Measurements from ENCODE around the gene RNASE8.

Gene RNASE8

DNA sequence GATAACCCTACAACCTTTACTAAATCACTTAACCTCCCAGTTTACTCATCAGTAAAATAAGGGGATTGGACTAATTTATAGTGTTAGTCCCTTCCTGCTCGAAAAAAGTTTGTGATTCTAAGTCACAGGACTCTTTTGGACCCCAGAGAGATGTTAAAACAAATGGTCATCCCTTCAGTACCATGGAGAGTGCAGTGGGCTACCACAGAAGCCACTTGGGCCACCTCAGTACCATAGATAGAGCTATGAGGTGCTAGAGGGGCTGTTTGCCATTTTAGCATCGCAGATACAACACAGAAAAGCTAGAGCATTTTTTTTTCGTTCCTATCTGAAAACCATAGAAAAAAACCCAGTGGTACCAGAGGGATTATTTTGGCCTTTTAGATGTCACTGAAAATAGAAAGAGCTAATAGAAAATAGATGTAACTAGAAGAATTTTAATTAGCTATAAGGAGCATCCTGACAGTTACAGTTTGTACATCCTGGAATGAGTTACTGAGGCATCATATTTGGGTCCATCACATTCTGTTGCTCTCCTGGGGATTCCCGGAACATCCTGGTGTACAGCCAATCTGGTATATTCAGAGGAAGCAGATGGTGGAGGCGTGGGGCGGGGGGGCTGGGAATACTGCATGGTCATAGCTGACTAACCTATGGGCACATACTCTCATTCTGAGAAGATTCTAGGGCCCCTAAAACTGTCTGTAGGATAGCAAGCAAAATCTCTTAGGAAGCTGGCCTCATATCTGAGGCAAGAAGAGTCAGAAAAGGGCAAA lies 38.0 kb downstream of the RNASE8 start:
- H3K27ac ChIP-seq, result peak overlapping the region; percentile 83
- TF ChIP-seq ZFX (IDR thresholded peaks at IDR 0.05; ENCODE audit: borderline replicate concordance), result no peak
- TF ChIP-seq, protein P1, sequence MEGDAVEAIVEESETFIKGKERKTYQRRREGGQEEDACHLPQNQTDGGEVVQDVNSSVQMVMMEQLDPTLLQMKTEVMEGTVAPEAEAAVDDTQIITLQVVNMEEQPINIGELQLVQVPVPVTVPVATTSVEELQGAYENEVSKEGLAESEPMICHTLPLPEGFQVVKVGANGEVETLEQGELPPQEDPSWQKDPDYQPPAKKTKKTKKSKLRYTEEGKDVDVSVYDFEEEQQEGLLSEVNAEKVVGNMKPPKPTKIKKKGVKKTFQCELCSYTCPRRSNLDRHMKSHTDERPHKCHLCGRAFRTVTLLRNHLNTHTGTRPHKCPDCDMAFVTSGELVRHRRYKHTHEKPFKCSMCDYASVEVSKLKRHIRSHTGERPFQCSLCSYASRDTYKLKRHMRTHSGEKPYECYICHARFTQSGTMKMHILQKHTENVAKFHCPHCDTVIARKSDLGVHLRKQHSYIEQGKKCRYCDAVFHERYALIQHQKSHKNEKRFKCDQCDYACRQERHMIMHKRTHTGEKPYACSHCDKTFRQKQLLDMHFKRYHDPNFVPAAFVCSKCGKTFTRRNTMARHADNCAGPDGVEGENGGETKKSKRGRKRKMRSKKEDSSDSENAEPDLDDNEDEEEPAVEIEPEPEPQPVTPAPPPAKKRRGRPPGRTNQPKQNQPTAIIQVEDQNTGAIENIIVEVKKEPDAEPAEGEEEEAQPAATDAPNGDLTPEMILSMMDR (IDR thresholded peaks at IDR 0.05), result no peak

GRCh38 chr14:21096438-21096837 lies 38.8 kb downstream of the RNASE8 start:
- peak overlapping the region; percentile 83 for H3K27ac ChIP-seq
- no peak for TF ChIP-seq ZFX (IDR thresholded peaks at IDR 0.05; ENCODE audit: borderline replicate concordance)
- TF ChIP-seq, protein P1 (IDR thresholded peaks at IDR 0.05), result no peak

GRCh38 chr14:21096978-21097635 lies 39.5 kb downstream of the RNASE8 start:
- TF ChIP-seq ZFX (IDR thresholded peaks at IDR 0.05; ENCODE audit: borderline replicate concordance), result no peak
- TF ChIP-seq, protein P1 (IDR thresholded peaks at IDR 0.05), result no peak
- H3K27ac ChIP-seq, result peak overlapping the region; percentile 83

DNA sequence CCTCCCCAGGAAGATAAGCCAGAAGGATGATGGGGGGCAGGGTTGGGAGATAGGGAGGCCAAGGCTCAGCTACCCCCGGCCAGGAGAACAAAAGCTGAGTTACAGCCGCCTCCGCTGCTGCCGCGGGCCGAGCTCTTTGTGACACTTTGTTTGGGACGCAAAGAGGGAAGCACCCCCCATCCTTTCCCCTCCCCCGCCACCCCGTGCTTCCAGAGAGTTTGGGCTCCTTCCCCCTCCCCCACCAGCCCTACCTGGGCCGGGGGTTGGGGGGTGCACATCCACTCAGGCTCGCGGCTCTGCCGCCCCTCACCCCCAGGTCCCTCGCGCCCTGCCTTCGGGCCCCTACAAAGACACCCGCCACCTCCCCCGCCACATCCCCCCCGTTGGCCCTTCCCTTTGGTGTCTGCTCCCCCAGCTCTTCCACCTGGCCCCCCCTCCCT lies 40.0 kb downstream of the RNASE8 start:
- peak overlapping the region; percentile 83 for H3K27ac ChIP-seq
- no peak for TF ChIP-seq ZFX (IDR thresholded peaks at IDR 0.05; ENCODE audit: borderline replicate concordance)
- TF ChIP-seq, protein P1 (IDR thresholded peaks at IDR 0.05), result no peak

DNA sequence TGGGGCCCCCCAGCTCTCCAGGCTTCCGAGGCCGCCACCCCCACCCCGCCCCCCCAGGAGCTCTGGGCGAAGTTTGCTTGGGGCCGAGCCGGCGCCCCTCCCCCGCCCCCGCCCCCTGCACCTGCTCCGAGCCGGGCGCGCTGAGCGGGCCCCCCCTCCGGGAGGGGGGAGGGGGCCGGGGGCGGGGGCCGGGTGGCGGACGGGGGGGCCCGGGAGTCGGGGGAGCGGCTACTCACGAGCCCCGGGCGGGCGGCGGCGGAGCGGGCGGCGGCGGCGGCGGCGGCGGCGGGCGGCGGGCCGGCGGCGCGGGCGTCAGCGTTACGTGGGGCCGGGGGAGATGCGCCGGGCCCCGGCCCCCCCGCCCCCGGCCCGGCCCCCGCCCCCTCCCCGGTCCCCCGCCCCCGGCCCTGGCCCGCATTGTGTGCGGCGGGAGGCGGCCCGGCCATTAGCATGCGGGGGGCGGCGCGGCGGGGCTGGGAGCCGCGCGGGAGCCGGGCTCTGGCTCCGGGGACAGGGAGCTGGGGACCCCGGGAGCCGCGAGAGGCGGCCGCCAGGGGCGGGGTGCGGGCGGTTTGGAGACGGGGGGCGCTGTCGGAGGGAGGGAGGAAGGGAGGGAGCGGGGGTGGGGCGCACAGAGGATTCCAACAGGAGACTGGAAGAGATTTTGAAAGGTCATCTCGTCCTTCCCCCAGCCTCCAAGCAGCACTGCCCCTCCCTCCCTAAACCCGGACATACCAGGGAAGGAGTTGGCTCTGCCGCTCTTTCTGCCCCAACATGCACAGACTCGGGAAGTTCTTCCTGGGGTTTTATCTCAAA lies 40.7 kb downstream of the RNASE8 start, which contains the start of gene ZNF219:
Gene ZNF219 (minus strand): TSS at position 580 of the 816 bp plus-strand sequence. CDS start 5,064 bp downstream, outside the sequence.
- H3K27ac ChIP-seq, result peak within 1 kb of the TSS; percentile 83
- TF ChIP-seq ZFX (IDR thresholded peaks at IDR 0.05; ENCODE audit: borderline replicate concordance), result no peak
- TF ChIP-seq, protein P1 (IDR thresholded peaks at IDR 0.05), result no peak

DNA sequence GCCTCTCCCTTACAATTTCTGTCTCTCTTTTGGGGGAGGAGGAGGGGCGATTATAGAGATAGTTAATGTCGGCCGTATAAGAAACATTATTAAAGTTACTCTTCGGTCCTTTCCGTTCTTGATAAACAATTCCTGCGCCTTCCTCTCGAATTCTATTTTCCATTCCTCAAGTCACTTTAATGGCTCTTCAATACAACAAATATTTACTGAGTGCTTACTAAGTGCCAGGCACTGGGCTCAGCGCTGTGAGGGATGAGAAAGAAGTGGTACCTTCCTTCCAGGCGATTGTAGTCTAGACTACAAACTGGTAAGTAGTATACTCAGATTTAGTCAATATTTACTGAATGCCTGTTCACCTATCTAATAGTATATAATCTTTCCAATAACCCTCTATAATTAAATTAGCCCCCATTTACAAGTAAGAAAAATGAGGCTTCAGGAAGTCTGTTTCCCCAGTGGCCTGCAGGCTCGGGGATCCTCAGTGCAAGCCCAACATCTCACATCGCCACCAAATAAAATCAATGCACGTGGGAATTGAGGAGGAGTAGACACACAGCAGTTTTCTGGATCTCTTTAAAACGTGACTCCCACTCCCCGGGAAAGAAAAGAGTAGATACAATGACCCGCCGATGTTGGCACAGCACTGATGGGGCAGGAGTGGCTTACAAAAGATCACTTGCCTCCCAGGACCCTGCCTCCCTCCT lies 41.4 kb downstream of the RNASE8 start:
- TF ChIP-seq, protein P1 (IDR thresholded peaks at IDR 0.05), result no peak
- no peak for TF ChIP-seq ZFX (IDR thresholded peaks at IDR 0.05; ENCODE audit: borderline replicate concordance)
- peak overlapping the region; percentile 83 for H3K27ac ChIP-seq
